ENCODE measurements around the gene VPS50. TPM values are rescaled to one million over a fixed set of nuclear protein-coding genes. Genes with fewer than 3 reads are reported as not detected.
A peak's percentile ranks its signal among the peaks of the same experiment; 100 is the strongest.

VPS50 gene
- polyA plus RNA-seq, 3 donors = 7.6 to 12.6 (median 9.5) TPM

DNA sequence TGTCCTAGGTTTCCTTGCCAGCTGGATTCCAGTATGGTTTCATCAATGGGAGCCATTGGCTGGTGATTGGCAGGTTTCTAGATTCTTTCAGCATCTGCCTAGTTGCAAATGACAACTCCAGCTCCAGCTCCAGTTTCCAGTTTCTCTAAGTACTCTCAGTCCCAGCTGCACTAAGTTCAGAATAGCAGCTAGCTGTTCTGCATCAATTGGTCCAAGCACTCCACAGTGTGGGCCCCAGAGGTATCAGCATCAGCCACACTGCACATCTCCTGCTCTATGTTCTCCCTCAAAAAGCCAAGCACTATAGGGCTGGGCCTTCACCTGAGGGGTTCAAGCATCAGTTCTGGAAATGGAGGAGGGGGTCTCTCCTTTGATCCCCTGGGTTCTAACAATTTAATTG, 143.4 kb downstream of the VPS50 start:
- Mint-ChIP-seq H3K27ac (peak overlapping the region in 1 of 7 donors; percentile 60), H3K36me3 (no peaks in the 10 kb centered on the region), H3K4me1 (no peaks in the 10 kb centered on the region), H3K27me3 (ENCODE audit: low read depth in 3 of 3) (peaks cover 0 to 5% (median 2%) of the 10 kb centered on the region in 3 donors), H3K9me3 (peaks cover 0 to 2% (median 0%) of the 10 kb centered on the region in 7 donors), H3K4me3 (no peak overlapping the region)
- H3K9ac ChIP-seq (ENCODE audit: insufficient read depth, low read length, poor library complexity, severe bottlenecking) = no peak overlapping the region
- H2AFZ ChIP-seq (ENCODE audit: insufficient read depth, low read depth, low read length, poor library complexity, severe bottlenecking) = no peak overlapping the region
- H3K4me3 ChIP-seq (replicated peaks in 1 of 3; ENCODE audit: low read depth in 2 of 3, low read length in 3 of 3) = no peak overlapping the region
- H3K4me2 ChIP-seq (replicated peaks; ENCODE audit: extremely low read depth, low read length, poor library complexity, severe bottlenecking) = no peak overlapping the region
- H3K27me3 ChIP-seq (ENCODE audit: control insufficient read depth in 2 of 2, insufficient read depth in 2 of 2, low read length in 2 of 2) = no peaks in the 10 kb centered on the region
- H3K36me3 ChIP-seq (replicated peaks in 1 of 2; ENCODE audit: control insufficient read depth in 1 of 2, insufficient read depth in 2 of 2, low read length in 2 of 2) = no peaks in the 10 kb centered on the region
- no peaks in the 10 kb centered on the region for H3K4me1 ChIP-seq (ENCODE audit: control insufficient read depth in 1 of 2, insufficient read depth in 2 of 2, low read length in 2 of 2)
- H3K27ac ChIP-seq (ENCODE audit: low read depth in 1 of 2, low read length in 2 of 2) = no peak overlapping the region
- no peaks in the 10 kb centered on the region for H4K20me1 ChIP-seq (ENCODE audit: insufficient read depth, low read length)
- intact Hi-C loops (cut with micrococcal nuclease) = no loop called here
- no peaks in the 10 kb centered on the region for H3K9me3 ChIP-seq (replicated peaks in 1 of 2; ENCODE audit: control insufficient read depth in 1 of 2, insufficient read depth in 1 of 2, low read length in 2 of 2)
- TF ChIP-seq CTCF (IDR thresholded peaks at IDR 0.05) = no peak
- no peaks in the 10 kb centered on the region for H3K79me2 ChIP-seq (ENCODE audit: insufficient read depth, low read length)
- no peak for DNase-seq

DNA sequence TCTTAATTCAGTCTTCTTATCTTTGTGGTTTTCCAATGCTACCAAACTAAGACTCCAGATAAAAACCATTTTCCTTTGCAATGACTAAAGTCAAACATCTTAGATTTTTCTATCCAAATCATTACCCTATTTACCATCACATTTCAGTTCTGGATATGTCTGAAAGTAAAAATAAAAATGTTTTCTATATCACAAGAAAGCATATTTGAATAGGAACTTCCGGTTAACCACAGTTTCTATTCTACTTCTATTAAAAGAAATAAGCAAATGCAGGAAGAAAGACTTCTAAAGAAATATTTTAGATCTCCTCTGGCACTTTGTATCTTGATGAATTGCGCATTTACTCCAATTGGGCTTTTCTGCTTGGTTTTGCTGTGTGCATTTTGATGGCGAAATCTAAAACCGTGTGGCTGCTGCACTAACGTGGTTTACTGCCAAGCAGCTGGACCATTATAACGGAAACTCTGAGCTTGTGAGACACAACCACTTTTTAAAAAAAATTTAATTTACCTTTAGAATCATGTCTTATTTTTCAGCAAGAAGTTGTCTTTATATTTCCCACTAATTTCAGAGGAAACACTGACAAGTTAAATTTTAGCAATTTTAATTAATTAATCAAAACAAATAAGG, 146.1 kb downstream of the VPS50 start:
- Mint-ChIP-seq H3K27ac (no peak overlapping the region), H3K9me3 (peaks cover 0 to 5% (median 2%) of the 10 kb centered on the region in 7 donors), H3K36me3 (no peaks in the 10 kb centered on the region), H3K27me3 (ENCODE audit: low read depth in 3 of 3) (peaks cover 0 to 3% (median 3%) of the 10 kb centered on the region in 3 donors), H3K4me3 (no peak overlapping the region), H3K4me1 (no peaks in the 10 kb centered on the region)
- H4K20me1 ChIP-seq (ENCODE audit: insufficient read depth, low read length) = no peaks in the 10 kb centered on the region
- TF ChIP-seq CTCF (IDR thresholded peaks at IDR 0.05) = no peak
- no peaks in the 10 kb centered on the region for H3K36me3 ChIP-seq (replicated peaks in 1 of 2; ENCODE audit: control insufficient read depth in 1 of 2, insufficient read depth in 2 of 2, low read length in 2 of 2)
- no peak overlapping the region for H3K9ac ChIP-seq (ENCODE audit: insufficient read depth, low read length, poor library complexity, severe bottlenecking)
- H3K4me2 ChIP-seq (replicated peaks; ENCODE audit: extremely low read depth, low read length, poor library complexity, severe bottlenecking) = no peak overlapping the region
- DNase-seq = no peak
- no peak overlapping the region for H3K27ac ChIP-seq (ENCODE audit: low read depth in 1 of 2, low read length in 2 of 2)
- no peaks in the 10 kb centered on the region for H3K4me1 ChIP-seq (ENCODE audit: control insufficient read depth in 1 of 2, insufficient read depth in 2 of 2, low read length in 2 of 2)
- no peaks in the 10 kb centered on the region for H3K79me2 ChIP-seq (ENCODE audit: insufficient read depth, low read length)
- H3K9me3 ChIP-seq (replicated peaks in 1 of 2; ENCODE audit: control insufficient read depth in 1 of 2, insufficient read depth in 1 of 2, low read length in 2 of 2) = no peaks in the 10 kb centered on the region
- no peaks in the 10 kb centered on the region for H3K27me3 ChIP-seq (ENCODE audit: control insufficient read depth in 2 of 2, insufficient read depth in 2 of 2, low read length in 2 of 2)
- no peak overlapping the region for H2AFZ ChIP-seq (ENCODE audit: insufficient read depth, low read depth, low read length, poor library complexity, severe bottlenecking)
- WGBS (ENCODE audit: insufficient coverage) = 63% methylated on average over 4 of the region's 6 CpGs
- intact Hi-C loops (cut with micrococcal nuclease) = no loop called here
- no peak overlapping the region for H3K4me3 ChIP-seq (replicated peaks in 1 of 3; ENCODE audit: low read depth in 2 of 3, low read length in 3 of 3)

All from CD14-positive monocyte (primary cell).